Neural progenitor cell (in vitro differentiated cells): ENCODE data around the gene CAMK1D.

Source experiments
- CTCF ChIP-seq: fragments of 200-600 bp; sonication (generic); IDR thresholded peaks from 2 replicates; pipeline ENCODE4 v1.5.1; 2017; ENCODE audit warnings: antibody characterized with exemption, mild to moderate bottlenecking
- EZH2 ChIP-seq: fragments of 200-600 bp; sonication (generic); IDR thresholded peaks from 2 replicates; pipeline ENCODE4 v1.6.1; 2017; ENCODE audit warnings: antibody characterized with exemption, mild to moderate bottlenecking, moderate library complexity
- EZH2phosphoT487 ChIP-seq: fragments of 200-600 bp; sonication (generic); IDR thresholded peaks from 2 replicates; pipeline ENCODE4 v1.6.1; 2017; ENCODE audit warnings: antibody characterized with exemption

- TF ChIP-seq CTCF (no peak), EZH2 (no peak), EZH2phosphoT487 (no peak)
Measured at GRCh38 chr10:12602521-12602920, 253.2 kb downstream of the CAMK1D start.
